SK-N-SH (cell line): Measurements from ENCODE around the gene HS3ST4. TPM values are rescaled to one million over a fixed set of nuclear protein-coding genes. Genes with fewer than 3 reads are reported as not detected.

Experiments used
- CTCF ChIA-PET: fragments of 300-600, 350-600 bp; formaldehyde crosslinking; extraction: SDS; loops from one replicate; lab custom pipeline; 2021; lab: Yijun Ruan, JAX
- POLR2A ChIA-PET: fragments of 350-600 bp; sonication (Branson Sonifier 250); formaldehyde crosslinking; extraction: SDS; loops from one replicate; lab custom pipeline; 2020; ENCODE audit warnings: antibody characterized with exemption, inconsistent platforms; lab: Yijun Ruan, JAX
- DNase-seq: peaks from one replicate; pipeline ENCODE4 v3.0.0; 2012
- H2AFZ ChIP-seq: fragments of 200-600 bp; sonication (generic); 2 replicates; pipeline ENCODE4 v1.8.1; 2016; ENCODE audit warnings: antibody characterized with exemption, mild to moderate bottlenecking, low read depth
- H3F3A ChIP-seq: fragments of 200-600 bp; sonication (generic); replicated peaks from 2 replicates; pipeline ENCODE3; 2016; ENCODE audit warnings: antibody characterized with exemption, mild to moderate bottlenecking; ENCODE audit not compliant: insufficient read depth
- H3K27ac ChIP-seq, 2 experiments: fragments of 200-500 bp in 1 of 2; fragments of 200-600 bp in 1 of 2; sonication (Bioruptor generic) in 1 of 2; sonication (generic), shearing (Covaris generic) in 1 of 2; 2 replicates each; pipeline versions ENCODE4 v1.5.1 to v1.6.1; 2014 to 2016; ENCODE audit warnings: low read depth in 2 of 2, inconsistent platforms in 1 of 2, low read length in 1 of 2, mild to moderate bottlenecking in 1 of 2, mixed read lengths in 1 of 2
- H3K27me3 ChIP-seq: fragments of 200-600 bp; sonication (generic), shearing (Covaris generic); 2 replicates; pipeline ENCODE4 v1.6.1; 2016; ENCODE audit warnings: mixed run types; ENCODE audit not compliant: insufficient read depth
- H3K36me3 ChIP-seq, 2 experiments: fragments of 200-500 bp in 1 of 2; fragments of 200-600 bp in 1 of 2; sonication (Bioruptor generic) in 1 of 2; sonication (generic) in 1 of 2; replicated peaks in 1 of 2; 2 replicates each; pipeline versions ENCODE3 to v1.5.1; 2014 to 2016; ENCODE audit warnings: low read length in 1 of 2, mild to moderate bottlenecking in 1 of 2; ENCODE audit not compliant: insufficient read depth in 2 of 2, control insufficient read depth in 1 of 2
- H3K4me1 ChIP-seq, 2 experiments: fragments of 200-500 bp in 1 of 2; fragments of 200-600 bp in 1 of 2; sonication (Bioruptor generic) in 1 of 2; sonication (generic), shearing (Covaris generic) in 1 of 2; 2 replicates each; pipeline versions ENCODE4 v1.5.1 to v1.6.1; 2014 to 2016; ENCODE audit warnings: low read depth in 1 of 2, low read length in 1 of 2, mixed run types in 1 of 2; ENCODE audit not compliant: insufficient read depth in 2 of 2, control insufficient read depth in 1 of 2
- H3K4me2 ChIP-seq: fragments of 200-600 bp; sonication (generic), shearing (Covaris generic); 2 replicates; pipeline ENCODE4 v1.6.1; 2017; ENCODE audit warnings: mixed run types
- H3K4me3 ChIP-seq, 2 experiments: fragments of 200-500 bp in 1 of 2; fragments of 200-600 bp in 1 of 2; sonication (Bioruptor generic) in 1 of 2; sonication (generic), shearing (Covaris generic) in 1 of 2; 2 replicates each; pipeline versions ENCODE4 v1.5.1 to v1.8.1; 2014 to 2016; ENCODE audit warnings: low read depth in 2 of 2, inconsistent platforms in 1 of 2, low read length in 1 of 2, mild to moderate bottlenecking in 1 of 2, mixed read lengths in 1 of 2, moderate library complexity in 1 of 2
- H3K79me2 ChIP-seq: fragments of 200-600 bp; sonication (generic); 2 replicates; pipeline ENCODE4 v1.8.1; 2017; ENCODE audit warnings: mild to moderate bottlenecking; ENCODE audit not compliant: insufficient read depth
- H3K9ac ChIP-seq: fragments of 200-600 bp; sonication (generic); 2 replicates; pipeline ENCODE4 v1.6.1; 2017; ENCODE audit warnings: mixed run types
- H3K9me2 ChIP-seq: fragments of 200-600 bp; sonication (generic); 2 replicates; pipeline ENCODE4 v1.6.1; 2017; ENCODE audit warnings: mixed run types
- H3K9me3 ChIP-seq: fragments of 200-600 bp; sonication (generic); 2 replicates; pipeline ENCODE4 v1.6.1; 2017; ENCODE audit warnings: mixed run types, mild to moderate bottlenecking, moderate library complexity
- H4K20me1 ChIP-seq: fragments of 200-600 bp; sonication (generic); 2 replicates; pipeline ENCODE4 v1.6.1; 2017; ENCODE audit warnings: mild to moderate bottlenecking, mixed run types; ENCODE audit not compliant: insufficient read depth
- CTCF ChIP-seq: fragments of 200-600 bp; sonication (generic); IDR thresholded peaks from 2 replicates; pipeline ENCODE4 v1.6.1; 2017; ENCODE audit warnings: antibody characterized with exemption, mild to moderate bottlenecking, moderate library complexity
- ELF1 ChIP-seq: IDR thresholded peaks from 2 replicates; pipeline ENCODE4 v1.4.0; 2012
- EP300 ChIP-seq, 2 experiments: IDR thresholded peaks; 2 replicates each; pipeline versions ENCODE4 v1.4.0 to v1.6.1; 2012; ENCODE audit warnings: borderline replicate concordance in 1 of 2, low read depth in 1 of 2, low read length in 1 of 2
- EZH2phosphoT487 ChIP-seq: fragments of 200-600 bp; sonication (generic); IDR thresholded peaks from 2 replicates; pipeline ENCODE4 v1.6.1; 2017; ENCODE audit warnings: low read depth, mixed run types, mild to moderate bottlenecking, antibody characterized with exemption, moderate library complexity, borderline replicate concordance
- FOXM1 ChIP-seq: IDR thresholded peaks from 2 replicates; pipeline ENCODE4 v1.4.0; 2012; ENCODE audit warnings: low read depth, mild to moderate bottlenecking
- GABPA ChIP-seq: IDR thresholded peaks from 2 replicates; pipeline ENCODE4 v1.4.0; 2012; ENCODE audit warnings: low read depth, mild to moderate bottlenecking
- GATA2 ChIP-seq: sonication (generic); formaldehyde crosslinking; IDR thresholded peaks from 2 replicates; pipeline ENCODE4 v1.5.0; 2020; ENCODE audit warnings: mild to moderate bottlenecking, missing genetic modification reagents
- IRF3 ChIP-seq: fragments of 150-350 bp; IDR thresholded peaks from 2 replicates; pipeline ENCODE4 v1.6.1; 2016; ENCODE audit warnings: mild to moderate bottlenecking, low read depth, low read length
- MAX ChIP-seq: IDR thresholded peaks from 2 replicates; pipeline ENCODE4 v1.4.0; 2012; ENCODE audit warnings: low read depth
- MXI1 ChIP-seq: IDR thresholded peaks from 2 replicates; pipeline ENCODE4 v1.6.1; 2012; ENCODE audit warnings: mild to moderate bottlenecking, low read depth, low read length, improper control_type of control experiment
- NFIC ChIP-seq: IDR thresholded peaks from 2 replicates; pipeline ENCODE4 v1.4.0; 2012; ENCODE audit warnings: borderline replicate concordance
- POLR2AphosphoS5 ChIP-seq: IDR thresholded peaks from 2 replicates; pipeline ENCODE4 v1.6.1; 2012; ENCODE audit warnings: low read depth, low read length
- RAD21 ChIP-seq: IDR thresholded peaks from 2 replicates; pipeline ENCODE4 v1.6.1; 2012; ENCODE audit warnings: mild to moderate bottlenecking, low read length
- RCOR1 ChIP-seq: fragments of 150-350 bp; IDR thresholded peaks from 2 replicates; pipeline ENCODE4 v1.6.1; 2017; ENCODE audit warnings: antibody characterized with exemption, low read length
- REST ChIP-seq: IDR thresholded peaks from 2 replicates; pipeline ENCODE4 v1.6.1; 2012; ENCODE audit warnings: mild to moderate bottlenecking, low read depth, low read length, moderate library complexity
- RFX5 ChIP-seq: IDR thresholded peaks from 2 replicates; pipeline ENCODE4 v1.6.1; 2012; ENCODE audit warnings: mild to moderate bottlenecking, improper control_type of control experiment, low read length
- RXRA ChIP-seq: IDR thresholded peaks from 2 replicates; pipeline ENCODE4 v1.4.0; 2012; ENCODE audit warnings: low read depth, mild to moderate bottlenecking, borderline replicate concordance
- SIN3A ChIP-seq: IDR thresholded peaks from 2 replicates; pipeline ENCODE4 v1.6.1; 2012; ENCODE audit warnings: low read depth, mild to moderate bottlenecking, low read length, moderate library complexity, borderline replicate concordance
- SMC3 ChIP-seq: IDR thresholded peaks from 2 replicates; pipeline ENCODE4 v1.6.1; 2012; ENCODE audit warnings: low read depth, low read length, improper control_type of control experiment
- TAF1 ChIP-seq: IDR thresholded peaks from 2 replicates; pipeline ENCODE4 v1.6.1; 2012; ENCODE audit warnings: low read depth, mild to moderate bottlenecking, low read length, moderate library complexity, borderline replicate concordance
- TCF12 ChIP-seq: IDR thresholded peaks from 2 replicates; pipeline ENCODE4 v1.4.0; 2012
- WGBS: methylation state at CpG from one replicate; pipeline ENCODE4 v1.1.6; 2017; ENCODE audit warnings: low lambda C conversion rate; 5-methylcytosine and 5-hydroxymethylcytosine counted together
- polyA plus RNA-seq, 3 experiments: library from polyadenylated mRNA; depleted of rRNA; stranded (reverse); fragments of >200 nt; gene quantifications; 2 replicates each; pipeline ENCODE4 v1.2.3, GENCODE V29; 2012

Gene HS3ST4
- polyA plus RNA-seq, 1 of the 3 experiments (the other 2 are of a cell fraction): not detected

GRCh38 chr16:25875956-25876598, 184.3 kb downstream of the HS3ST4 start:
- CTCF ChIA-PET: no interaction called here
- TF ChIP-seq GABPA (no peak), RXRA (no peak), MAX (no peak), RFX5 (no peak), EZH2phosphoT487 (no peak), FOXM1 (no peak), RAD21 (no peak), CTCF (no peak), ELF1 (no peak), TAF1 (no peak), GATA2 (CRISPR knock-in tag) (no peak), POLR2AphosphoS5 (no peak), EP300 (IDR thresholded peaks at IDR 0.05; ENCODE audit: borderline replicate concordance in 1 of 2, low read depth in 1 of 2, low read length in 1 of 2) (no peak), RCOR1 (no peak)
- no peak for DNase-seq
- POLR2A ChIA-PET: interaction anchor here (0.7 kb wide), 1 partner anchor 36 kb away, joined by 4 read pairs; no protein-coding TSS in a partner anchor
- Histone ChIP-seq H4K20me1 (no peaks in the 10 kb centered on the region), H3K4me1 (no peaks in the 10 kb centered on the region), H3K79me2 (no peaks in the 10 kb centered on the region), H3K9me3 (no peaks in the 10 kb centered on the region), H3K27me3 (no peaks in the 10 kb centered on the region), H2AFZ (no peak overlapping the region), H3K9ac (no peak overlapping the region), H3K9me2 (no peaks in the 10 kb centered on the region), H3K27ac (no peak overlapping the region), H3K36me3 (no peaks in the 10 kb centered on the region), H3K4me3 (no peak overlapping the region), H3K4me2 (no peak overlapping the region), H3F3A (no peaks in the 10 kb centered on the region)
- WGBS: 7% methylated on average over 1 of the region's 1 CpG

GRCh38 chr16:25877103-25877502, 185.3 kb downstream of the HS3ST4 start:
- CTCF ChIA-PET: no interaction called here
- Histone ChIP-seq H3K4me1 (no peaks in the 10 kb centered on the region), H3K9ac (no peak overlapping the region), H3K9me2 (no peaks in the 10 kb centered on the region), H3K9me3 (no peaks in the 10 kb centered on the region), H3K4me3 (no peak overlapping the region), H3F3A (no peaks in the 10 kb centered on the region), H2AFZ (no peak overlapping the region), H3K27ac (no peak overlapping the region), H4K20me1 (no peaks in the 10 kb centered on the region), H3K27me3 (no peaks in the 10 kb centered on the region), H3K4me2 (no peak overlapping the region), H3K36me3 (no peaks in the 10 kb centered on the region), H3K79me2 (no peaks in the 10 kb centered on the region)
- DNase-seq: no peak
- POLR2A ChIA-PET: no interaction called here
- TF ChIP-seq MXI1: no peak
- TF ChIP-seq REST: no peak
- no peak for TF ChIP-seq ELF1
- TF ChIP-seq IRF3: no peak
- no peak for TF ChIP-seq RAD21
- no peak for TF ChIP-seq TAF1
- no peak for TF ChIP-seq NFIC
- TF ChIP-seq SMC3: no peak
- no peak for TF ChIP-seq SIN3A
- no peak for TF ChIP-seq GATA2 (CRISPR knock-in tag)
- no peak for TF ChIP-seq TCF12
